ENCODE data around the gene ARHGEF3.
A peak's percentile ranks its signal among the peaks of the same experiment; 100 is the strongest.

Gene ARHGEF3

DNA sequence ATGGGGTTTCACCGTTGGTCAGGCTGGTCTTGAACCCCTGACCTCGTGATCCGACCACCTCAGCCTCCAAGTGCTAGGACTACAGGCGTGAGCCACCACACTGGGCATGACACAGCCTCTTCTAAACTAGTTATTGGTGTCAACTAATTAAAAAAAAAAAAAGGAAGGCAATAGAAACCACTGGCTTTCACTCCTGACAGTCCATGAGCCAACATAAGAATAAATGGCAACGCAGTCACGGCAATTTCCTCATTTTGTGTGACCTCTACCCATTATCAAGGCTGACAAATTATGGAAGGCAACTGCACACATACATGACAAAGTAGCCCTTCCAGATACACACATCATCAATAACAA lies 5.9 kb downstream of the ARHGEF3 start:
- Mint-ChIP-seq H3K4me3 (peak overlapping the region; percentile 85 to 93), H3K36me3 (ENCODE audit: insufficient read depth) (peaks cover 61% of the 10 kb centered on the region), H3K4me1 (ENCODE audit: low read depth in 2 of 2) (peaks cover 50 to 81% of the 10 kb centered on the region in 2 donors), H3K27ac (peak overlapping the region; percentile 92), H3K9me3 (no peaks in the 10 kb centered on the region), H3K27me3 (no peaks in the 10 kb centered on the region)
- no peak for ATAC-seq (replicated peaks)
- no peak for DNase-seq

DNA sequence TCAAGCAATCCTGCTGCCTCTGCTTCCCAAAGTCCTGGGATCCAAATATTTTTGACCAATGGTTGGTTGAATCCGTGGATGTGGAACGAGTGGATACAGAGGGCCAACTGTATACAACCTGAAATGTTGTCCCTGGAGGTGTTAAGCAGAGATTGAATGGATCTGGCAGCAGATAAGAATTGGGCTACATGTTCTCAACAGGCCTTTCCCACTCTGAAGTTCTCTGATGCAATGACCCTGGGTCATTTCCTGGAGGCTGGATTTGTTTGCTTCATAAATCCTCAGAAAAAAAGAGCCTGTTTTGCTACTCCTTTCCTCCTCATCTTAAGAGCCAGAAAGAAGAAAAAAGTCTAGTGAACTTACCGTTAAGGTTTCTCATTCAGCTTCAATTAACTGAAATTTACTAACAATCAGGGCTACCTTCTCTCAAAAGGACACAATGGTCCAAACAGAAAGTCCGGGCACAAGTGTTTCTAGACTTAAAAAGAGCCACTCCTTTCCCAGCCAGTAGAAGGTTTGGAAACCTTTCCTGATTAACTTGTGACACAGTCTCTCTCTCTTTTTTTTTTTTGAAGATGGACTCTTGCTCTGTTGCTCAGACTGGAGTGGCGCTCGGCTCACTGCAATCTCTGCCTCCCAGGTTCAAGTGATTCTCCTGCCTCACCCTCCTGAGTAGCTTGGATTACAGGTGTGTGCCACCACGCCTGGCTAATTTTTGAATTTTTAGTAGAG lies 6.5 kb downstream of the ARHGEF3 start:
- H3K36me3 Mint-ChIP-seq (ENCODE audit: insufficient read depth) = peaks cover 56% of the 10 kb centered on the region
- peaks cover 54 to 81% of the 10 kb centered on the region in 2 donors for H3K4me1 Mint-ChIP-seq (ENCODE audit: low read depth in 2 of 2)
- DNase-seq (no peak), ATAC-seq (replicated peaks) (no peak)
- peak overlapping the region; percentile 92 for H3K27ac Mint-ChIP-seq
- H3K9me3 Mint-ChIP-seq = no peaks in the 10 kb centered on the region
- H3K27me3 Mint-ChIP-seq = no peaks in the 10 kb centered on the region
- peak overlapping the region; percentile 85 to 93 for H3K4me3 Mint-ChIP-seq

DNA sequence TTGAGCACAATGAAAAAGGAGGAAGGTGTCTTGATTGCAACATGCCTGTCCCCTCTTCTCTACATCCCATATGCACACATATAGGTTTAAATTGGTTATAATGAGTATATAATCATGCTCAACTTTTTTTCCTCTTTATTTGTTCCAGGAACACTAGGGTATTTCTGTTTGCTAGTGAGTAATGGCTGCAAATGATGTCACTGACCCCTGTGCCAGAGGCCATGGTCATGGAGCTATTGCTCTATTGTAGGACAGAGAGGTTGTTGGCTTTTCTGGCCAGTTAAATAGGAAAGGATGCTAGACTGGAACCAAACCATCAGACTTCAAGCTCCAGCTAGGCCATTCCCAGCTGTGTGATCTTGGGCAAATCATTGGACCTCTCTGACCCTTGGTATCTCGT lies 9.6 kb downstream of the ARHGEF3 start:
- Mint-ChIP-seq H3K4me3 (peak overlapping the region; percentile 56 to 75), H3K27me3 (no peaks in the 10 kb centered on the region), H3K27ac (peak overlapping the region; percentile 78 to 97), H3K4me1 (ENCODE audit: low read depth in 2 of 2) (peaks cover 68 to 87% of the 10 kb centered on the region in 2 donors), H3K9me3 (no peaks in the 10 kb centered on the region), H3K36me3 (ENCODE audit: insufficient read depth) (peaks cover 54% of the 10 kb centered on the region)
- no peak for DNase-seq
- no peak for ATAC-seq (replicated peaks)

DNA sequence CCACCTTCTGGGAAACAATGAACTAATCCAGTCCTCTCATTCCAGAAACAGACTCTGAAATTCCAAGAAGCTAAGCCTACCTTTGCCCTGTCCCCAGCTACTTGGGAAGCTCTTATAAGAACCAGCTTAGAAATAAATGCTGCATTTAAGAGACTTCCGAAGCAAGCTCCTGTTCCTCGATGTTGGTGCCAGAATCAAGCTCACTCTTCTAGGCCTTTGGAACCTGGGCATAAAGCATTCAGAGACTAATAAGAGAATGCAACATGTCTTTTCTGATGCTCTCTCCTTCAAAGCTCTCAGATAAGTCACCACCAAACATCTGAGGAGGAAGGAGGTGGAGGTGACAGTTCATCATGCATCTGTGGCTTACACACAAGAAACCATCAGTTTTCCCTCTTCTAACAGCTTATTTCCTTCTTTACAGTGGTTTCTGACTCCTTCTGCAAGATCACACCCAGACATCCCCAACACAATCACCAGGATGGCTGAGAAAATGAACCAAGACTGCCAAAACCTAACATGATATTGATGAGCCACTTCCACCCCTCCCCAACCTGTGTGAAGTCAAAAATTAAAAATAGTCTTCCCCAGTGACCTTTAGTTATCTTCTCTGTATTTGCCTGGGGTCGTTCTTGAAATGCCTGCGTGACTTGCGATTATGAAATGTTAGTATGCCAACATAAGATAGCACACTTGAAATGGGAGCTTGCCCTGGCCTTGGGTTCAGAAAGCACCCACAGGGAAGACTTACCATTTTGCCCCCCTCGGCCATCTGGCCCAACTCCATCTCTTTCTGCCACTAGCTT lies 11.5 kb downstream of the ARHGEF3 start:
- no peaks in the 10 kb centered on the region for H3K27me3 Mint-ChIP-seq
- ATAC-seq (replicated peaks) = peak; percentile 77
- peak overlapping the region; percentile 56 to 75 for H3K4me3 Mint-ChIP-seq
- no peaks in the 10 kb centered on the region for H3K9me3 Mint-ChIP-seq
- H3K4me1 Mint-ChIP-seq (ENCODE audit: low read depth in 2 of 2) = peaks cover 66 to 86% of the 10 kb centered on the region in 2 donors
- peaks cover 49% of the 10 kb centered on the region for H3K36me3 Mint-ChIP-seq (ENCODE audit: insufficient read depth)
- peak overlapping the region; percentile 78 to 97 for H3K27ac Mint-ChIP-seq
- peak in 1 of 3 experiments; percentile 38 for DNase-seq

DNA sequence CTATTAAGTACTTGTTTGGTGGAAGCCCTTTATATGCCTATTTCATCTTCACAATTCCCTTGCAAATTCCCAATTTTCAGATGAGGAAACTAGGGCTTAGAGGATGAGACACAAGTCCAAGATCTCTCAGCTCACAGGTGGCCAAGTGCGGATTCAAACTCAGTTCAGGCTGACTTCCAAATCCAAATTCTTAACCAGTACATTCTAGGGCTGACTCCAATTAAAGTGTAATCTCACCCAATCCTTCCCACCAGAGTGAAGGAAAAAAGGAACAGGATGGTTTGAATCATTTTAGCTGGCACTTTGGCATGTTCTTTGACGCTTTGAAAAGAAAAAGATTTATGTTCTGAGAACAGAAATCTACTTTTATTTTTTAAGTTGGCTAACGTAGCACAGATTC lies 12.7 kb downstream of the ARHGEF3 start:
- Mint-ChIP-seq H3K9me3 (no peaks in the 10 kb centered on the region), H3K36me3 (ENCODE audit: insufficient read depth) (peaks cover 44% of the 10 kb centered on the region), H3K4me3 (peak overlapping the region; percentile 56 to 75), H3K4me1 (ENCODE audit: low read depth in 2 of 2) (peaks cover 72 to 86% of the 10 kb centered on the region in 2 donors), H3K27me3 (no peaks in the 10 kb centered on the region), H3K27ac (peak overlapping the region; percentile 78 to 97)
- ATAC-seq (replicated peaks) (no peak), DNase-seq (no peak)

DNA sequence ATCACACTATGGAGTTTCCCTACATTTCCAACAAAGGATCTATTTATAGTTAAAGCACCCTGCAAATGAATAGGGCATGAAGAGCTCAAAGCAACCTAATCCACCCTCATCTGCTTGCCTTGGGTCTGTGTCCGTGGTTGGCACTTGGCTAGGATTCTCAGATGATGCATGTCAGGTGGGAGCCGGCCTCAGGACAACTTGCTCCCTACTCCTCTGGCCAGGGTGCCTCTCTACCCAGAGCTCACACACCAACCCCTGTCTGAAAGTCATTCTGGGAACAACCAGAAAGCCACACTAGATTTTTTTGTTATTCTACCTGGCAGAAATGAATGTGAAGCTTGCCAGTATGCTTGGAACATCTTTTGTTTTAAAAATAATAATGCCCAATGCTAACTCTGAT lies 13.2 kb downstream of the ARHGEF3 start:
- DNase-seq = no peak
- Mint-ChIP-seq H3K9me3 (no peaks in the 10 kb centered on the region), H3K4me3 (peak overlapping the region; percentile 56 to 75), H3K36me3 (ENCODE audit: insufficient read depth) (peaks cover 42% of the 10 kb centered on the region), H3K27me3 (no peaks in the 10 kb centered on the region), H3K27ac (peak overlapping the region; percentile 78 to 97), H3K4me1 (ENCODE audit: low read depth in 2 of 2) (peaks cover 71 to 87% of the 10 kb centered on the region in 2 donors)
- ATAC-seq (replicated peaks) = no peak

DNA sequence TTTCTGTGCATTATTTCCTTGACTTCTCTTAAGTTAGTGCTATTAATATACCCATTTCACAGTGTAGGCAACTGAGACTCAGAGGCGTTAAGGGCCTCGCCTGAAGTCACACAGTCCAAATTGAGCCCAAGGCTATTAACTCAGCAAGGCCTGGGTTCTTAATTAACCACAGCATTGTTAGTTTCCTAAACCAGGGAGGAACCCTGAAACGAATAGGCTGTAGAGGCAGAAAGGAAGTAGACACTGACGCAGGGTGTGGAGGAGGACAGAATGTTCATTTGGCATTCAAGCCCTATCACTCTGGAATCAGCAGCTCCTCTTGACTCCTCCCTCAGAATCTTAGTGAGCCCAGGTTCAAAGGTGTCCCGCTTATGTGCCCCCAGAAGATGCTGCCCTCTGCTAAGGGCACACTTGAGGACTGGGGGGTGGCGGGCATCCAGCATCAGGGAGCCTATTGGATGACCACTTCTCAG lies 13.9 kb downstream of the ARHGEF3 start:
- H3K36me3 Mint-ChIP-seq (ENCODE audit: insufficient read depth) = peaks cover 35% of the 10 kb centered on the region

DNA sequence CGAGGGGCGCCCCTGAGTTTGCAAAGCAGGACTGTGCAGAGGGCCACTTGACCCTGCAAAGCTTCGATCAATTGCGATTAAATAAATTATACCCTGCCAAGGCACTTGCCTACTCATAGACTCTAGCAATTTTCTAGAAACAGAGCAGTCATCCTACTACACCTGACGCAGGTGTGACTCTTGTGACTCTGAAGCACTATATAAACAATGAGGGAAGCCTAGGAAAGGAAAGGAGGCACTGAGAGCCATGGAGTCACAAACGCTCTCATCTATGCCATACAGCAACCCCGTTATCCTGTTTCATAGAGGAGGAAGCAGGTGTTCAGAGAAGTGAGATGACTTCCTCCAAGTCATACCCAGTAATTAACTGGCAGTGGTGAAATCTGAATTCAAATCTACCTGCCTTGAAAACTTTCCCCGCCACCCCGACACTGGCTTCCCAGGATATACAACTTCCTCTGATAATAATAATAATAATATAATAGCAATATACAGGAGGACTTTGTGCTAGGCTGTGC lies 14.4 kb downstream of the ARHGEF3 start:
- peaks cover 32% of the 10 kb centered on the region for H3K36me3 Mint-ChIP-seq (ENCODE audit: insufficient read depth)
- no peak for DNase-seq
- peaks cover 75 to 96% of the 10 kb centered on the region in 2 donors for H3K4me1 Mint-ChIP-seq (ENCODE audit: low read depth in 2 of 2)
- H3K27ac Mint-ChIP-seq = peak overlapping the region; percentile 78 to 97
- no peaks in the 10 kb centered on the region for H3K27me3 Mint-ChIP-seq
- H3K9me3 Mint-ChIP-seq = no peaks in the 10 kb centered on the region
- no peak for ATAC-seq (replicated peaks)
- H3K4me3 Mint-ChIP-seq = peak overlapping the region; percentile 56 to 75

More for the DNA sequence above, 13.9 kb downstream of the ARHGEF3 start:
- Mint-ChIP-seq H3K27me3 (no peaks in the 10 kb centered on the region), H3K4me3 (peak overlapping the region; percentile 56 to 75), H3K4me1 (ENCODE audit: low read depth in 2 of 2) (peaks cover 74 to 94% of the 10 kb centered on the region in 2 donors), H3K27ac (peak overlapping the region; percentile 78 to 97), H3K9me3 (no peaks in the 10 kb centered on the region)
- DNase-seq (peak in 1 of 3 experiments; percentile 38), ATAC-seq (replicated peaks) (peak; percentile 34)

DNA sequence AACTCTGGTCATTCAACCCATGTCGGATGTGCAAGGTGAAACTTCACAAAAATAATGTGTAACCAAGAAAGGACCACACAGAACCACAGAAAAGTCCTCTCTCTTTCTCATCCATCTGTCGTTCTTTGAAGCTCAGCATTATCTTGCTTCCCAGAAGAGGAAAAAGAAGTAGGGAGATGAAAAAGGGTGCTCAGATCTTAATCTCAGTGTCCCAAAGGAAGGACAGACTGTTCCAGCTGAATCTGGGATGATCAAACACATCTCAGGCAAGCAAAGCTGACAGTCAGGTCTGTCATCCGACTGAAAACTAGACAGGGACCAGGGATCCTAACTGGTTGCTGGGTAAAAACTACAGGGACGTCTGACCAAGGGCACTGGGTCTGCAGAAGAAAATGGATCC lies 16.2 kb downstream of the ARHGEF3 start:
- no peaks in the 10 kb centered on the region for H3K9me3 Mint-ChIP-seq
- DNase-seq (no peak), ATAC-seq (replicated peaks) (no peak)
- H3K4me1 Mint-ChIP-seq (ENCODE audit: low read depth in 2 of 2) = peaks cover 72 to 94% of the 10 kb centered on the region in 2 donors
- peaks cover 34% of the 10 kb centered on the region for H3K36me3 Mint-ChIP-seq (ENCODE audit: insufficient read depth)
- no peaks in the 10 kb centered on the region for H3K27me3 Mint-ChIP-seq
- peak overlapping the region; percentile 78 to 97 for H3K27ac Mint-ChIP-seq
- H3K4me3 Mint-ChIP-seq = peak overlapping the region; percentile 56 to 75

DNA sequence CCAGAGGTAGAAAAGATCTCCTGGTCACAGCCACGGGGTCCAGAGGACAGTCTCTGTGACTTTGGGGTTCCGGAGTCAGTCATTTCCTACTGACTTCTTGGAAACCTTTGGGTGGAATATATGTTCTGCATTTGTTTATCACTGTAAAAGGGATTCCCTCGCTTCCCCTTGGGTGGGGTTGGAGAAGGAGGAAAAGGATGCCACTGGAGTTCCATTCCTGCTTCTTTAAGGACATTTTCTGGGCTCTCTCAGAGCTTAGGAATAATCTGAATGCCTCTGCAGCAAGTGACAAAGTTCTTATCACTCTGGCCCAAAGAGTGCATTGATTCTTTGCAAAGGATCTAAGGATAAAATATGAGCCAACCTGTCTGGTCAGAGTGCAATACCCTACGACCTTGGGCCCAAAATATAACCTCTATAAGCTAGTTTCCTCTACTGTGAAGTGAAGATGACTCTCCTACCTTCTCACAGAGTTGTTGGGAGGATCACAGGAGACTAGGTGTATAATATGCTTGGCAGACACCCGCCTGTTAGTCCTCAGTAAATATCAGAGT lies 17.2 kb downstream of the ARHGEF3 start:
- Mint-ChIP-seq H3K9me3 (no peaks in the 10 kb centered on the region), H3K36me3 (ENCODE audit: insufficient read depth) (peaks cover 34% of the 10 kb centered on the region), H3K4me1 (ENCODE audit: low read depth in 2 of 2) (peaks cover 70 to 94% of the 10 kb centered on the region in 2 donors), H3K27me3 (no peaks in the 10 kb centered on the region), H3K27ac (peak overlapping the region; percentile 78 to 97), H3K4me3 (peak overlapping the region; percentile 73 to 75)
- no peak for ATAC-seq (replicated peaks)
- no peak for DNase-seq

DNA sequence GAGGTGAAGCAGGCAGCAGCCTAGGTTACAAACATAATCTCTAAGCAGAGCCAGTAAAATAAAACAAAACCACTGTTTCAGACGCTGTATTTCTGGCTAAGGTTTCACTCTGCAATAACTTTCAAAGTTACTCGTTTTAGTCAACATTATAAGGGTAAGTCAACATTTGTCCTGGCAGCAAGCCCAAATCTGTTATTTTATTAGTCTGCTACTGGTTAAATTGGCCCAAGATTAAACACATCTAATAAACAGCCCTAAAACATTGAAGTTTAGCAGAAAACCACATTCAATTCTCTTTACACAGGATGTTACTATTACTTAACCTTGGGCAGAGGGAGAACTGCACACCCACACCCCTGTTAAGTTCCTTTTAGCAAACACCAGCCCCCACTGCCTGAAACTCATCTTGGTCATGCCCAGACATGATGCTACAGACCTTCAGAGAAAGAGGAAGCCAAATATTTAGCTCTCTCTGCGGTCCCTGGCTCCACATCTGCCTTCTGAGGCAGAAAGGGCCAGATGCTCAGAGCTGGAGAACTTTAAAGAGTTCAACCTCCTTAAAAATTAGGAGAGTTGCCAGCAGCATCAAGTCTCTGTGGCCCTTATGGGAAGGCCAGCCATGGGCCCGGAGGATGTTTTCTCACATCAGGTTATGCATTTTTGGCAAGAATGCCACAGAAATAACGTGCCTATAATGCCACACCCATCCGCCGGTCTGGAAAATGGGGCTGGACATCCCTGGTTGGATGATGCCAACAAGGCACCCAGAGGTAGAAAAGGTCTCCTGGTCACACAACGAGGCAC lies 17.9 kb downstream of the ARHGEF3 start:
- H3K4me1 Mint-ChIP-seq (ENCODE audit: low read depth in 2 of 2) = peaks cover 67 to 94% of the 10 kb centered on the region in 2 donors
- no peaks in the 10 kb centered on the region for H3K27me3 Mint-ChIP-seq
- peak overlapping the region; percentile 78 to 97 for H3K27ac Mint-ChIP-seq
- H3K36me3 Mint-ChIP-seq (ENCODE audit: insufficient read depth) = peaks cover 33% of the 10 kb centered on the region
- peak overlapping the region; percentile 73 to 75 for H3K4me3 Mint-ChIP-seq
- H3K9me3 Mint-ChIP-seq = no peaks in the 10 kb centered on the region
- peak; percentile 67 to 75 (median 72) for DNase-seq
- ATAC-seq (replicated peaks) = peak; percentile 92

DNA sequence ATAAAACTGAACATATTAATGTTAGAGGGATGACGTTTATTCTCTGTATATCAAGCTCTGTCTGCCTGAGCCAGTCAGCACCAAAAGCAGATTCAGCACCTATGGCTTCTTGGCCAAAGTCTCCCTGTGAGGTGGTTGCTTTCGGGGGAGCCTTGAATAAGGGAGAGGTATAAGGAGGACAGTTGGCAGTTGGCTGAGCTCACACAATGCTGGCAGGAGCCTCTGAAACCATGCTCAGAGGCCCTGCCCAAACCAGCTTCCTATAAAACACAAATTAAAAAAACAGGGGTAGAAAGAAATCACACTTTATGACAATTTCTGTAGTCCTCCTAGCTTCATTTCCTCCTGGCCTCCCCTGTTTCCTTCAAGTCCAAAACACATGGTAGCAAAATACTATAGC lies 18.8 kb downstream of the ARHGEF3 start:
- ATAC-seq (replicated peaks) (no peak), DNase-seq (peak in 1 of 3 experiments; percentile 18)
- Mint-ChIP-seq H3K4me3 (peak overlapping the region; percentile 73 to 75), H3K27ac (peak overlapping the region; percentile 78 to 97), H3K36me3 (ENCODE audit: insufficient read depth) (peaks cover 31% of the 10 kb centered on the region), H3K9me3 (no peaks in the 10 kb centered on the region), H3K4me1 (ENCODE audit: low read depth in 2 of 2) (peaks cover 61 to 93% of the 10 kb centered on the region in 2 donors), H3K27me3 (no peaks in the 10 kb centered on the region)
